Measurements from ENCODE around the gene ASCL3.

DNA sequence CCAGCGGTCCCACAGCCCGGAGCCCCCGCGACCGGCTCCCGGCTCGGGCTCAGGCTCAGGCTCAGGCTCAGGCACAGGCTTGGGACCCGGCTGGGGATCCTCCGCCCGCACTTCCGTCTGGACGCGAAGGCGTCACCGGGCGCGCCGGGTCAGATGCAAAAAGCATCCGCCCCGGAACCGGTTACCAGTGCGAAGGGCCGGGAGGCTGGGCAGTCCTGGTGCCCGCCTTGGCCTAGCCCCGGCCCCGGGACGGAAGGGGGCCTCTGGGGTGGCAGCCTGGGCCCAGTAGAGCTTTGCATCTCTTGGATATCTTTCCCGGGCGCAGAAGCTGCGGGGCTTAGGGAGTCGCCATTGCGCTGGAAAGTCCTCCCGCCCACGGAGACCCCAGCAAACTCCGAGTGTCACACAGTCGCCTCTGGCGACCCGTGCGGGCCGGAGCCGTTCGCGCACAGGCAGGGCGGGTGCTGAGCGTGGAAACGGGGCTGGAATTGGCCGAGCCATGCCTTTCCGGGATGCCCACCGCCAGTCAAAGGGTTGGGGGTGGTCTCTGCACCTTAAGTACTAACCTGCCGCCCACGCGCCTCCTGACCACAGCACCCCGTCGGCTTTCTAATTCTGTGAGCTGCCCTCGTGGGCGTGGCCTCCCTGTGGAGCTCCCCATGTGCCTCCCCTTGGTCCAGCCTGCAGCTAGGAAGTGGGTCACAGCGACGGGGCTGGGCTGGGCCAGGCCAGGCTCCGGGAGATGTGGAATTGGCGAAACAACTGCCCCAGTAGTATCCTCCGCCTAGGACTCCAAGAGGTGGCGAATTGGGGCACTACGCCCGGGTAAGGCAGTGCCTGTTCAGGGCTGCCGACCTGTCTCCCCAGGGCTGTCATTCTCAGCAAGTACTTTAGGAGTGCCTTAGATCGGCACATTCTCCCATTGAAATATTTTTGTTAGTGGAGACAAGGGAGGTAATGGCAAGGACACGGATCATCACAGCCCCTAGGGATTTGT, 21.8 kb upstream of the ASCL3 start, which contains the start of gene TMEM9B:
- TF ChIP-seq POLR2A (IDR thresholded peaks at IDR 0.05; ENCODE audit: low read depth): peak; percentile 86
- TF ChIP-seq, protein P1, sequence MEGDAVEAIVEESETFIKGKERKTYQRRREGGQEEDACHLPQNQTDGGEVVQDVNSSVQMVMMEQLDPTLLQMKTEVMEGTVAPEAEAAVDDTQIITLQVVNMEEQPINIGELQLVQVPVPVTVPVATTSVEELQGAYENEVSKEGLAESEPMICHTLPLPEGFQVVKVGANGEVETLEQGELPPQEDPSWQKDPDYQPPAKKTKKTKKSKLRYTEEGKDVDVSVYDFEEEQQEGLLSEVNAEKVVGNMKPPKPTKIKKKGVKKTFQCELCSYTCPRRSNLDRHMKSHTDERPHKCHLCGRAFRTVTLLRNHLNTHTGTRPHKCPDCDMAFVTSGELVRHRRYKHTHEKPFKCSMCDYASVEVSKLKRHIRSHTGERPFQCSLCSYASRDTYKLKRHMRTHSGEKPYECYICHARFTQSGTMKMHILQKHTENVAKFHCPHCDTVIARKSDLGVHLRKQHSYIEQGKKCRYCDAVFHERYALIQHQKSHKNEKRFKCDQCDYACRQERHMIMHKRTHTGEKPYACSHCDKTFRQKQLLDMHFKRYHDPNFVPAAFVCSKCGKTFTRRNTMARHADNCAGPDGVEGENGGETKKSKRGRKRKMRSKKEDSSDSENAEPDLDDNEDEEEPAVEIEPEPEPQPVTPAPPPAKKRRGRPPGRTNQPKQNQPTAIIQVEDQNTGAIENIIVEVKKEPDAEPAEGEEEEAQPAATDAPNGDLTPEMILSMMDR (IDR thresholded peaks at IDR 0.05): no peak

Data from esophagus muscularis mucosa (tissue), 3 donors.